HG02884 (cell line): Measurements from ENCODE around the gene TNS1.

Source experiments
- ATAC-seq: cut with Tn5 transposase; IDR thresholded peaks from one replicate; pipeline ENCODE4 v1.9.1; 2021; ENCODE audit warnings: mild to moderate bottlenecking, moderate library complexity; ENCODE audit not compliant: unreplicated experiment

Gene TNS1

GRCh38 chr2:217945530-217945929 lies 57.3 kb downstream of the TNS1 start:
- no peak for ATAC-seq

GRCh38 chr2:217944923-217945322 lies 57.9 kb downstream of the TNS1 start:
- ATAC-seq = no peak

GRCh38 chr2:217944366-217944765 lies 58.4 kb downstream of the TNS1 start:
- ATAC-seq = no peak

GRCh38 chr2:217943446-217944321 lies 59.1 kb downstream of the TNS1 start:
- no peak for ATAC-seq

- no peak for ATAC-seq
Measured at GRCh38 chr2:217942731-217943335, 60.0 kb downstream of the TNS1 start.

GRCh38 chr2:217941886-217942728 lies 60.7 kb downstream of the TNS1 start:
- ATAC-seq = no peak

- ATAC-seq = no peak
Measured at GRCh38 chr2:217941339-217941738, 61.5 kb downstream of the TNS1 start.

- no peak for ATAC-seq
Measured at GRCh38 chr2:217940261-217941220, 62.3 kb downstream of the TNS1 start.

- ATAC-seq = no peak
Measured at GRCh38 chr2:217939629-217940245, 63.1 kb downstream of the TNS1 start.

- no peak for ATAC-seq
Measured at GRCh38 chr2:217939220-217939619, 63.6 kb downstream of the TNS1 start.

GRCh38 chr2:217938036-217938435 lies 64.8 kb downstream of the TNS1 start:
- ATAC-seq = no peak

GRCh38 chr2:217937446-217937845 lies 65.3 kb downstream of the TNS1 start:
- no peak for ATAC-seq

- no peak for ATAC-seq
Measured at GRCh38 chr2:217936952-217937351, 65.8 kb downstream of the TNS1 start.

GRCh38 chr2:217935901-217936684 lies 66.7 kb downstream of the TNS1 start:
- ATAC-seq = no peak

GRCh38 chr2:217935235-217935879 lies 67.4 kb downstream of the TNS1 start:
- no peak for ATAC-seq

GRCh38 chr2:217934321-217935131 lies 68.3 kb downstream of the TNS1 start:
- no peak for ATAC-seq

- no peak for ATAC-seq
Measured at GRCh38 chr2:217933617-217933993, 69.2 kb downstream of the TNS1 start.
